ENCODE data around the gene TCERG1L. TPM values are rescaled to one million over a fixed set of nuclear protein-coding genes. Genes with fewer than 3 reads are reported as not detected.

Gene TCERG1L
- total RNA-seq, 1 donor from 2014 or later, result 0.91 TPM

- DNase-seq (ENCODE audit: low spot score), result no peak
Measured at GRCh38 chr10:131126321-131127137, 185.0 kb downstream of the TCERG1L start.

DNA sequence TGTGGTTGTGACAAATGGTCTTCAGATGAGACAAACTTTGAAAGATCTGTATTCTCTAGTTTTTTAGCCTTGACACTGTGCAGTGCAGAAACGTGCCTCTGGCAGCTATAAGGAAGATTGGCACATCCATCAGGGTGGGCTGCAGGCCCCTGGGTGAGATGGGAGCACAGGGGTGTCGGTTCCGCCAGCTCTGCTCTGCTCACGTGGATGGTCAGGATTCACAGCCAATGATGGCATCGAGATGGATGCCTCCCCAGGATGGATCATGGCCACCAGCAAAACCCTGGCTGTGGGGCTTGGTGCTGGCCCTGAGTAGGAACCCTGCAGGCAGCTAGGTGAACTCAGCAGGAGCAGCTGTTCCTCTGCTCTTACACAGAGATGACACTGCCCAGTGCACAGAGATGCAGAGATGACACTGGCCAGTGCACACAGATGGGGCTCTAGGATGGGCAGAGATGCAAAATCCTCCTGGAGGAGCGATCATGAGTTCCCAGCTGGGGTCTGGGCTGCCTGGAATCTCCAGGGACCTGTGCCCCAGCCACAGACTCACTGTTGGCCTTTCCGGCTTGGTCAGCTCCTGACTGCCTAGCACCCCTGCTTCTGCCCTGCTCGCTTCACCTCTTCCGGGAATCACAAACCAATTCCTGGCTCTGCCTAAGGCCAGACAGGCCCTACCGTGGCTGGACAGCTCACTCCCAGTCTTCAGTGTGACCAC lies 185.9 kb downstream of the TCERG1L start:
- DNase-seq (ENCODE audit: low spot score), result no peak

DNA sequence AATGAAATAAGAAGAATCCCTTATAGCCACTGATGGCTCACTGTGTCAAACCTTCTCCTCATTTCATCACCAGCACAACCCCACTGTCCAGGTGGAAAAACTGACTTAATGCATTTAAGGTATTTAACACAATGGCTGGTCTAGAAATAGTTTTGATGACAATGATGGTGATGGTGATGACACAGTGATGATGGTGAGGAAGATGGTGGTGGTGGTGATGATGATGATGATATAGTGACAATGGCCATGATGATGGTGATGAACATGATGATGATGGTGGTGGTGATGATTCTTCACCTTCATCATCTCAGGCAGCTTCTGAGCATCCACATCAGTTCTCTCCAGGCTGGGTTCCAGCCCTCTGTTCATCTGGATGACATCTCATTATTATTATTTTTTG lies 186.6 kb downstream of the TCERG1L start:
- DNase-seq (ENCODE audit: low spot score), result no peak

- no peak for DNase-seq (ENCODE audit: low spot score)
Measured at GRCh38 chr10:131123496-131123895, 188.0 kb downstream of the TCERG1L start.

DNA sequence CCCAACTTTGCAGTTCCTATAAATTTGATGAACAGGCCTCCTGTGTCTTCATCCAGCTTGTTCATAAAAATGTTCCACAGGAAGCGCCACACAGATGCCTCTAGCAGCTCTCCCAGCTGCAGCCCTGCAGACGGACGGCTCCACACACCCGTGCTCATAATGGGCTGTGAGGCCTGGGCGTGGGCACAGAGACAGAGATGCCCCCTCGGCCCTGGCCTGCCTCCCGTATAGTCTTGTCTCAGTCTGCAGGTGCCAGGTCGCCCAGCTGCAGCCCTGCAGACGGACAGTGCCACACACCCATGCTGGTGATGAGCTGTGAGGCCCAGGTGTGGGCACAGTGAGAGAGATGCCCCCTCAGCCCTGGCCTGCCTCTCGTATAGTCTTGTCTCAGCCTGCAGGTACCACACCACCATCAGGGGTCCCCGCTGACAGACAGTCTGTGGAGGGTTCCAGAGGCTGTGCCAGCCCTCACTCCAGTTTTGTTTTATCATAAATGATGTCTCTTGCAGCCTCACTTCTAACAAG lies 189.9 kb downstream of the TCERG1L start:
- no peak for DNase-seq (ENCODE audit: low spot score)

DNA sequence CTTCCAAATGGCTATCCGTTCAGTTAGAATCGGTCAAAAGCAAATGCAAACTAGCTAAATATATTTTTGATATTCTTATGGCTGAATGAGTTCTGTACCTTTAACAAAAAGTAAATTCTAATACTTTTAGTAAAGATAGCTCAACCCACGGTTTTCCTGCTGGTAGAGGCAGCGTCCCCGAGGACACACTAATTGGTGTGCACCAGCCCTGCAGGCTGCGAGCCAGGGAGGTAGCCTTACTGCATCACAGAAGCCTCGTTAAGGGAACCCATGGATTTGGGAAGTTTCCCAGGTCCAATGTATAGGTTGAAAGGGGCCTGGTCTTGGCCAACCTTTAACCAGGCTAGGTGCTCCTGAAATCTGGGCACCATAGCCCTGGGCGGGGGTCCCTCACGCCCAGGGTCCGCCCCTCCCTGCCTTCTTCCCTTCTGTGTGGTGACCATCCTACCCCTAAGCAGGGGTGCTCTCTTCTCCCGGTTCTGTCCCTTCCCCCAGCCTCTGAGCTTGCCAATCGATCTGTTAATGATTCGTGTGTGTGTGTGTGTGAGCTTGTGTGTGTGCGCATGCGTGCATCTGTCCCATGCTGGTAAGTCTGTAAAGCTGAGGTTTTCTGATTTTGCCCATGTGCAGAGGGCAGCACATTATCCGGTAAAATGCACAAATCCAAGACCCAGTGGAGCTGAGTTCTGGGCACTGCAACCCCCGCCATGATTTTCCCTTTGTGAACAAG lies 191.7 kb downstream of the TCERG1L start:
- DNase-seq (ENCODE audit: low spot score), result no peak

DNA sequence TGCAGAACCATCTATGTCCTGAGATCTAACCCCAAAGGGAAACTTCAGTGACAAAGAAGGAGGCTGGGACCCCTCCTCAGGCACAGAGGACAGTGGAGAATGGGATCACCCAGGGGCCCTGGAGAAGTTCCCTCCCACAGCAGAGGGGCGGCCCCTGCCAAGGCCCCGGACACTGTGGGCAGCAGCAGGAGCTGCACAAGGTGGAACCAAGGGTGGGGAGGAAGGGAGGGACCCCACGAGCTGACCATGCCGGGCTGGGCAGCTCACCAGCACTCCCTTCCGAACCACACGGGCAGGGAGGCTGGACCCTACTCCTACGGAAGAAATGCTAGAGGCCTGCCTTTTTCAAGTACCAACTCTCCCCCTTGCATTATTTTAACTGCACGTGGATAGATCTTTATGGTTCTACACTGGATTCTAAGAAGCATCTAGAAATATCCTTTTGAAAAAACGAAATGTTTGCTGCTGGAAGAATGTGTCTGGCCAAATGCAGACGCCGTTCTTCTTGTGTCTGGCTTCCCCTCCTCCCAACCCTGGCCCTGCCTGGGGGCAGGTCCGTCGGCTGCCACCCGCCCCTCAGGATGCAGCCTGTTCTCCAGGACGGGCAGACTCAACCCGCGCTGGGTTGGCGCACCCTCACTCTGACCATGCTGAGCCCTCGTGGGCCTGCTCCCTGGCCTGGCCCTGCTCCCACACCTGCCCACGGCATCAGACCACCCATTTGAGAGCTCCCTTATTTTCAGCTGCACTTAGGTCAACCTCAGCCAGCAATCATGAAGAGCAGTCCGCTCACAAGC lies 193.9 kb downstream of the TCERG1L start:
- DNase-seq (ENCODE audit: low spot score), result no peak

DNA sequence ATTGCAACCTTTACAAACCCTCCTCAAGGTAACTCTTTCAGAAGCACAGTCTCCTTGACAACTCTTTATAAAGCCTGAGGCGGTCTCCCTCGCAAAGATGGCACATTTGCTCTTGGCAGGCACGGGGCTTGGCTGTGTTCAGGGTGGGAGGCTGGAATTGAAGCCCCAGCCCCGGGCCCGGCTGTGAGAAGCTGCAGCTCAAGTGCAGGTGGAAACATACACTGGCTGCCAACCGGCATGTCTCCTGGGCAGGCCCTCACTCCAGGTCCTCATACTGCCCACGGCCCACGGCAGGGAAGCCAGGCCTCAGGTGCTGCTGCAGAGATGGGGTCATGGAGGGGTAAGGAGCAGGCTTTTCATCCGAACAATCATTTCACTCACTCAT lies 194.5 kb downstream of the TCERG1L start:
- no peak for DNase-seq (ENCODE audit: low spot score)

DNA sequence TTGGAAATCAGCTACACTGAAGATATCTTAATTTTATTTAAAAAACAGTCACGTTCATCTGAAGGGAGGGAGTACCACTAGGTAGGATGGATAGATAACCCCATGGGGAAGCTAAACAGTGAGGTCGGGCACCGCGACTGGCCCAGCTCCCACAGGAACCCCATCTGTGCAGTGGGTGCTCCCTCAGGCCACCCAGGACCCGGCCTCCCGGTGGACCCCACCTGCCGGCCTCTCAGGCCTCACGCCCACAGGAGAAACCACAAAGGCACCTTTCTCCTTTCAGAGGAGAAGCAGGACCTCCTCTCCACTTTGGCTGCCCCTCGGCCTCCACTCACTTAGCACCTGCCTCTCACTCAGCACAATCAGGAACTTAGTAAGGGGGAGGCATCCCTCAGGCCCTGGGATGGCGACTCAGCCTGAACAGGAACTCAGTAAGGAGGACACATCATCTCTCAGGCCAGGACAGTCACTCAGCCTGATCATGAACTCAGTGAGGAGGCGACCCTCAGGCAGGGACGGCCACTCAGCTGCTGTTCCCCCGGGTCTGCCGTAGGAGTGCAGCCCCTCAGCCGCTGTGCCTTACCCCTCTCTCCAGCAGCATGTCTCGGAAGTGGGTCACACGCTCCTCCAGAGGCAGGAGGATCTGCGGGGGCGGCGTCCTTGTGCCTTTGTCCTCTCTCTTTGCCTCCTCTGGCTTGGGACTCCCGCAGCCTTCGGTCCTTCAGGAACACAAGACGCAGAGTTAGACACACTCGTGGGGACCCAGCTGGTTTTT lies 195.1 kb downstream of the TCERG1L start:
- DNase-seq (ENCODE audit: low spot score), result no peak

DNA sequence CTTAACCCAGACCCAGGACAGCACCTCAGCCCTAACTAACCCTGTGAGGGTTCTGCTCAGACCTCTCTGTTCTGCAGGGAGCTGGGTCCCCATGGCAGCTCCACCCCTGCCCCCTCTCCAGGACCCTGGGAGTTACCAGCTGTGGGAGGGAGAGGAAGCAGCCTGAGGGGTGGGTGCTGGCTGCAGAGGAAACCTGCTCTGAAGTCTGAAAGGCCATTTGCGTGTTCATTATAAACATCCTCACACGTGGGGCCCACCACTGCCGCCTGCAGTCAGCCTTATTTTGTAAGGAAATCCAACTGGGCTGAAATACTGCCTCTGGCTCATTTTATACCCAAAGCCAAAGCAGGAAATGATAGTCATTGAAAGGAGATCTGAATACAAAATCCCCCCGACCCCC lies 195.7 kb downstream of the TCERG1L start:
- no peak for DNase-seq (ENCODE audit: low spot score)

DNA sequence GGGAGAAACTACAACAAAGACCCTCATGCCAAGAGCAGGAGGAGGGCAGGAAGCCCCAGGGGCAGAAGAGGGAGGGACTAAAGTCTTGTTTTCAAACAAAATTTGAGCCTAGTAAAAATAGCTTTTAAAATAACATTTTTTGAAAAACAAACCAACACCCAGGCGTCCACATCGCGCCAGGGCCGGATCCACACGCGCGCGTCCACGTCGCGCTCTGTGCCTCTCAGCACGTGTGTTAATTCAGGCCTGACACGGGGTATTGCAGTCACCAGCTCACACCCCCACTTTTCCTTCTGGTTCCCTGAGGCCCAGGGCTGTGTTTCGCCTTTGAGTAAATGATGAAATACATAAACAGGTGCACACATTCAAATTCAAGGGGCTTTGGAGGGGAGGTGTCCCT lies 196.2 kb downstream of the TCERG1L start:
- no peak for DNase-seq (ENCODE audit: low spot score)

DNA sequence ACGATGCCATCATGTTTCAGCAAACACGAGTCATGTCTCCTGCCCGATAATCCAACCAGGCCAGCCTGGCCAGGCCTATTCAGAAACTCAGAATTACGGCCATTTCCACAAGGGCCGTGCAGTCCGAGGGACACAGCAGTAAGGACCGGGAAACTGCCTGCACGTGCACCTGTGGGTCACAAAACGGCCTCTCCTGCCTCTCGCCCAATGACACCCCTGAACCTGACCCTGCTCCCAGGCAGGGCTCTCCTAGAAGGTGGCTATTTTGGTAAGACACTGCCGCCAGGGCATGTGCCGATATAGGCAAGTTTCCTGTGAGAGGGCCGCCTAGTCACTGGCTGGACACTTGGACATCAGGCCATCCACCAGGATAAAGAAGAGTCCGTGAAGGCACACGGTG lies 196.7 kb downstream of the TCERG1L start:
- DNase-seq (ENCODE audit: low spot score), result no peak

DNA sequence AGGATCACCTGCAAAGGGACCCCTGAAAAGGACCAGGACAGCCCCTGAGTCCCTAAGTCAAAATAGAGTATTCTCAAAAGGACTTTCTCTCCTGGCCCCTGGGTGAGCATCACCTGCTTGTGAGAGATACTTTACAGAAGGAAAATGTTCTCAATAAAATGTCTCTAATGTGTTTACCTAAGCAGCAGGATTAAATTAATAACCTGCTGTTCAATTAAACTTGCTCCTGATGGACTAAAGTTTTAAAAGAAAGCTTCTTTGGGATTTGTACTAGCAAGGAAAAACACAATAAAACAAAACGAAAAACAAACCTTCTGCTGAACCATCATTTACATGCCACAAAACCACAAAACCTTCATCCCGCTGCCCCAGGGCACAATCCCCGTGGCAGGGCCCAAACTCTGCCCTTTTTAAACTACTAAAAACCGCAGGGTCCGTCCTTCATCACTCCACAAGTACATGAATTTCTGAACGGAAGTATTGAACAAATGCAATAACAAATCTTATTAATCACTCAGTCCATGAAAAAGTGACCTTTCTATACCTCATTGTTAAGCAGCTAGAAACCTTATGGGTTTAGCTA lies 197.7 kb downstream of the TCERG1L start:
- no peak for DNase-seq (ENCODE audit: low spot score)

GRCh38 chr10:131113165-131113564 lies 198.4 kb downstream of the TCERG1L start:
- no peak for DNase-seq (ENCODE audit: low spot score)

DNA sequence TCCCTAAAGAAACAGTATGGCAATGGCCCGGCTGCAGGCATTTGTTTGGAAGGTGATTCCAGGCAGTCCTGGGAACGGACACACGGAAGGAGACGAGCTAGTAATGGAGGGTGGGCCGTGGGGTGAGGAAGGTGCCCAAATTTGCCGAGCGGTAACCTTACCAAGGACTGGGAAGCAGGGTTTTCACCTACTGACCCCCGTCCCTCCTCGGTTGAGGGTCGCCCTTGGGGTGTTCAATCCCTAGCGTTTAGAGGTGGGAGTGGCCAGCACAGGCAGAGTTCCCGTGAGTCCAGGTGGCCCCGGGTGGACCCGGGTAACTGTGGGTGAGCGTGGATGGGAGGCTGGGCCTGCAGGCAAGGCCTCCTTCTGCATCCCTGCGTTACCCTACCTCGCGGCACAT lies 198.8 kb downstream of the TCERG1L start:
- DNase-seq (ENCODE audit: low spot score), result no peak

- DNase-seq (ENCODE audit: low spot score), result no peak
Measured at GRCh38 chr10:131111471-131112080, 199.9 kb downstream of the TCERG1L start.

DNA sequence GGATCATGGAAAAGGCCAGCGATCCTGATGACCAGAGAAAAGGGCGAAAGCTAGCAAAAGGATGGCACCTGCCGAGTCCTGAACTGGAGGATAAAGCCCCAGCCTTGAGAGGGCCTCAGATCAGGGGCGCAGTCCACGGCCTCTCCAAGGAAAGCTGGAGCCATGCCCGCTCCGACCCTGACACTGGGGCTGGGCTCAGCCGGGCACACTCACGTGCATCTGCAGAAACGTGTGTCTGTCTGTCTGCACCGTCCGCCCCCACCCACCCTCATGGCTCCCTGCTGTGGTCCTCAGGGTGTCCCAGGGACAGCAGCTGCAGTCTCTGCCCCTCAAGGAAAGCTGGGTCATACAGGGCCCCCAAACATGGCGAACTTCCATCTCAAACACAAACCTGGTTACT lies 200.5 kb downstream of the TCERG1L start:
- DNase-seq (ENCODE audit: low spot score), result no peak

- no peak for DNase-seq (ENCODE audit: low spot score)
Measured at GRCh38 chr10:131110241-131110783, 201.2 kb downstream of the TCERG1L start.

DNA sequence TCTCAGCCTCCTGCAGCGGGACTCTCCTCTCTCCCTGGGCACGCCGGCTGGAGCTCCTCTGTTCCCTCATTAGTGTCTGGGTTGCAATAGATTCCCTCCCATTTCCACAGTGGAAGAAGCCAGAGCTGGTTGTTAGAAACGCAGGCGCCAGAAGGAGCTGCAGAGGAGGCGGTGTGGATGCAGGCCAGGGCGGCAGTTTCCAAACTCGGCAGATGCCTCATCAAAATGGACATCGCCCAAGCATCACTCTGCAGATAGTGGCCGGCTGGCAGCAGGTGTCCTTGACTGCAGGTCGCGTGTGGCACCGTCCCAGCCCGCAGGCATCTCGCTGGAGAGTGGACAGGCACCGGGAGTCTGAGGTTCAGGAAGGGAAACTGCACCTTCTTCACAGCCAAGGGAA lies 201.8 kb downstream of the TCERG1L start:
- DNase-seq (ENCODE audit: low spot score), result no peak

- DNase-seq (ENCODE audit: low spot score), result no peak
Measured at GRCh38 chr10:131109291-131109690, 202.2 kb downstream of the TCERG1L start.
